ENCODE measurements around the gene KRTAP17-1. TPM values are rescaled to one million over a fixed set of nuclear protein-coding genes. Genes with fewer than 3 reads are reported as not detected.
A peak's percentile ranks its signal among the peaks of the same experiment; 100 is the strongest.

KRTAP17-1 gene
- total RNA-seq, 2 experiments from 2014 or later: not detected

DNA sequence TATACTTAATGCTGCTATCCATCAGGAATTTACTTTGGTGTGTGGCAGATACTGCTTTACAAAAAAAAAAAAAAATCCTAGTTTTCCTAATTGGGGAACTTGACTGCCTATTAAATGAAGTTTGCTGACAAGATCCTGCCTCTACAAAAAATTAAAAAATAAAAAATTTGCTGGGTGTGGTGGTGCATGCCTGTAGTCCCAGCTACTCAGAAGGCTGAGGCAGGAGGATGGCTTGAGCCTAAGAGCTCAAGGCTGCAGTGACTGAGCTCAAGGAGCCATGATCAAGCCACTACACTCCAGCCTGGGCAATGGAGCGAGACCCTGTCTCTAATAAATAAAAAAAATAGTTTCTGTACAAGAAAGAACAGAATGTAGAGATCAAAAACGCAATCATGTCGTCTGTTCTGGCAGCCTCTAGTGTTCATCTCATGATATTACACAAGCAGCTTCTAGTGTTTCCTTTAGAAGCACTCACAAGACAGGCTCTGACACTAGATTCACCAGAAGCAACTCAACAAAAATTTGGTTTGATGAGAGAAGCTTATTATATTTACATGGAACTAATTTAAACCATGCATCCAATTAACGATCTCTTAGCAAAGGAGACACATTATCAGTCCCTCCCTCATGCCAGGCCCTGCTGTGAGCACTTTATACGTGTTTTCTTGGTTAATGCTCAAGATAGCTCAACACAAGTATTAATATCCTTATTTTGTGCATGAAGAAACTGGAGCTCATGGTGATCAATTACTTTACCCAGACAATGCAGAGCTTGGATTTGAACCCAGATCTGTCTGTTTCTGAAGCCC, 6.8 kb upstream of the KRTAP17-1 start:
- no peak overlapping the region for H3K27ac Mint-ChIP-seq
- H3K4me3 Mint-ChIP-seq: no peak overlapping the region
- no peak for DNase-seq
- peaks cover 28% of the 10 kb centered on the region for H3K4me1 Mint-ChIP-seq
- H3K36me3 Mint-ChIP-seq (ENCODE audit: low read depth): peaks cover 3% of the 10 kb centered on the region
- ATAC-seq: peak; percentile 81
- CTCF ChIA-PET: interaction anchor here (0.7 to 3.3 kb wide), 20 partner anchors 9 to 511 kb away, joined by 3 to 24 read pairs (median 3); partner anchors contain the start of gene KRTAP16-1
- POLR2A ChIA-PET: interaction anchor here (1.1 kb wide), 1 partner anchor 14 kb away, joined by 5 read pairs; no protein-coding TSS in a partner anchor
- intact Hi-C loops (cut with DNase I, micrococcal nuclease): loop anchor here (1.0 to 5.0 kb wide), 6 partner anchors 345 to 520 kb away; no protein-coding TSS in a partner anchor
- H3K9me3 Mint-ChIP-seq (ENCODE audit: low read depth): peaks cover 13% of the 10 kb centered on the region
- no peaks in the 10 kb centered on the region for H3K27me3 Mint-ChIP-seq

DNA sequence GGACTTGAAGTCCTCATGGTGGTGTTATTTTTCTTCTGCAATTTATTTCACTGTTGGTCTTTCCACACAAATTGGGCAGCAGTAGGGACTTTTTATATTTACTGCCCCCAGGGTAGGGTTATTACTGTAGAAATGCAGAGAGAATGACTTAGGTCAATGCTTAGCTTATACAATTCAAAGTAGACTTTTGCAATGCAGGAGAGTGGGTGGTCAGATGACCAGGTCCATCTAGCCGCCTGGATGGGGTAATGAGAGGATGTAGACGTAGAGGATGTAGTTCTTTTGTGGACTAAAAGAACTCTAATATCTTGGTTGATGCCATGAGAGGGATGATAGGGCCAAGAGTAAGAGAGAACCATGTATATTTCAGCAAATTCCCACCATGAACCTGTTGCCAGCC, 2.7 kb upstream of the KRTAP17-1 start:
- intact Hi-C loops (cut with DNase I, micrococcal nuclease): no loop called here
- Mint-ChIP-seq H3K36me3 (ENCODE audit: low read depth) (peaks cover 3% of the 10 kb centered on the region), H3K4me1 (peaks cover 5% of the 10 kb centered on the region), H3K9me3 (ENCODE audit: low read depth) (peaks cover 13% of the 10 kb centered on the region), H3K27ac (no peak overlapping the region), H3K4me3 (no peak overlapping the region), H3K27me3 (no peaks in the 10 kb centered on the region)
- no peak for DNase-seq
- no peak for ATAC-seq
- POLR2A ChIA-PET: no interaction called here
- CTCF ChIA-PET: no interaction called here

DNA sequence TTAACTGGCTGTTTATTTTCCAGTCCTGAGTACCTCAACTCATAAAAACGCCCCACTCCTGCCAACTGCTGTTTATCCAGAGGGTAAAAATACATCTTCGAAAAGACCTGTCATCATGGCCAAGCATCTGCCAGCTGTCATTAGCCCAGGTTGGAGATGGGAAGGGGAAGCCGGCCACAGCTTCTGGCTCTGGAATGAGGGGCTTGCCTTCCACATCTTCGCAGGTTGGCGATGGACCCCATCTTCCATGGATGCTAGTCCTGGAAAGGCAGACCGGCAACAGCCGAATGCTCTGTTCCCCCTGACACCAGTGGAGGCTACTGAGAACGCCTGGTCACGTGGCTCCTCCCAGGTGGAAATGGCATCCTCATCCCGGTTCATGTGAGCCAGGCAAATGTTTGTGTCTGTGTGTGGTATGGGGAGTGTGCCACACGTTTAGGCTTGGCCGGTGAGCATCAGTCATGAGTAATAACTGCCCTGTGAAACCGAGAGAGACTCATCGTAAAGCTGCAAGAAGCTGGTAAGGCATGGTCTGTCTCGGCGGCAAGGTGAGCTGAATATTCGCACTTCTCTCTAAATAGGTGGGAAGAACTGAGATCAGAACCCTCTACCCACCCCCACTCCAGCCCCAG, 420 bp upstream of the KRTAP17-1 start:
- no peak overlapping the region for H3K27ac Mint-ChIP-seq
- CTCF ChIA-PET: no interaction called here
- intact Hi-C loops (cut with DNase I, micrococcal nuclease): no loop called here
- POLR2A ChIA-PET: no interaction called here
- H3K9me3 Mint-ChIP-seq (ENCODE audit: low read depth): peaks cover 13% of the 10 kb centered on the region
- H3K36me3 Mint-ChIP-seq (ENCODE audit: low read depth): peaks cover 3% of the 10 kb centered on the region
- DNase-seq (no peak), ATAC-seq (no peak)
- no peaks in the 10 kb centered on the region for H3K27me3 Mint-ChIP-seq
- H3K4me3 Mint-ChIP-seq: no peak overlapping the region
- peaks cover 8% of the 10 kb centered on the region for H3K4me1 Mint-ChIP-seq

DNA sequence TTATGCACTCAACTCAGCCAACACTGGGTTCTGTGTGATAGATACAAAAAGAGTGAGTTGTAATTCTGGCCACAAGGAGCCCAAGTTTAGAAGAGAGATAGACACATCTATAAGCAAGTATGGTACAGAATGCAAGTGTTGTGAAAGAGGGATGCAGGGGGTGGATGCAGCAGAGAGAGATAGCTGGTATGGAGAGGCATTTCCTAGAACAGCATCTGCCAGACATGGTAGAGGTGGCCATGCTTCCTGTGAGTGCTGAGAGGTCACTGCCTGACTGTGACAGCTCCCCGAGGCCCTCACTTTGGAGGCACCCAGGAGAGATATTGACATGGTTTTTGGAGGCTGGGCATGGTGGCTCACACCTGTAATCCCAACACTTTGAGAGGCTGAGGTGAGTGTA, 4.4 kb downstream of the KRTAP17-1 start:
- peak overlapping the region; percentile 23 for H3K27ac Mint-ChIP-seq
- no peaks in the 10 kb centered on the region for H3K27me3 Mint-ChIP-seq
- intact Hi-C loops (cut with DNase I, micrococcal nuclease): no loop called here
- peaks cover 52% of the 10 kb centered on the region for H3K4me1 Mint-ChIP-seq
- H3K36me3 Mint-ChIP-seq (ENCODE audit: low read depth): no peaks in the 10 kb centered on the region
- no peak overlapping the region for H3K4me3 Mint-ChIP-seq
- H3K9me3 Mint-ChIP-seq (ENCODE audit: low read depth): no peaks in the 10 kb centered on the region
- ChIA-PET POLR2A (no interaction called here), CTCF (interaction anchor here (0.7 kb wide), 1 partner anchor 62 kb away, joined by 3 read pairs; no protein-coding TSS in a partner anchor)
- ATAC-seq (no peak), DNase-seq (no peak)

DNA sequence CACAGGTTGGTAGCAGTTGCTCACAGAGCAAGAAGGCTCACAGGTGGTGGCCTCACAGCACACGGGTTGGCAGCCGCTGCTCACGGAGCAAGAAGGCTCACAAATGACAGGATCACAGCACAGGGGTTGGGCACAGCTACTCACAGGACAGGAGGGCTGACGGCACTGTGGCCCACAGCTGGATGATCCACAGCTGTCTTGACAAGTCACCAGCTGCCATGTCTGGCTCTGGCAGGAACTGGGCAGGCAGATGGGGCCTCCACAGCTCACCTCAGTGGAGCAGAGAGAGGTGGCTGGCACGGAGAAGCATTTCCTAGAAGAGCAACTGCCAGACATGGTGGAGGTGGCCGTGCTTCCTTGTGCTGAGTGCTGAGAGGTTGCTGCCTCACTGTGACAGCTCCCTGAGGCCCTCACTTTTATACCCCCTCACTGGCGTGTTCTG, 6.6 kb downstream of the KRTAP17-1 start, which contains the start of gene KRTAP16-1:
KRTAP16-1 (minus strand) TSS at position 392 of the 442 bp plus-strand sequence; CDS start at position 336, 56 bp downstream.
- ChIA-PET CTCF (interaction anchor here (0.5 to 2.9 kb wide), 6 partner anchors 13 to 380 kb away, joined by 3 to 24 read pairs (median 4); no protein-coding TSS in a partner anchor), POLR2A (interaction anchor here (1.0 kb wide), 1 partner anchor 14 kb away, joined by 5 read pairs; no protein-coding TSS in a partner anchor)
- peak; percentile 64 for DNase-seq
- Mint-ChIP-seq H3K27ac (peak within 1 kb of the TSS; percentile 83), H3K4me3 (peak within 1 kb of the TSS; percentile 47), H3K27me3 (no peaks in the 10 kb centered on the region), H3K36me3 (ENCODE audit: low read depth) (no peaks in the 10 kb centered on the region), H3K9me3 (ENCODE audit: low read depth) (no peaks in the 10 kb centered on the region), H3K4me1 (peaks cover 52% of the 10 kb centered on the region)
- intact Hi-C loops (cut with DNase I, micrococcal nuclease): no loop called here
- ATAC-seq: peak; percentile 71

DNA sequence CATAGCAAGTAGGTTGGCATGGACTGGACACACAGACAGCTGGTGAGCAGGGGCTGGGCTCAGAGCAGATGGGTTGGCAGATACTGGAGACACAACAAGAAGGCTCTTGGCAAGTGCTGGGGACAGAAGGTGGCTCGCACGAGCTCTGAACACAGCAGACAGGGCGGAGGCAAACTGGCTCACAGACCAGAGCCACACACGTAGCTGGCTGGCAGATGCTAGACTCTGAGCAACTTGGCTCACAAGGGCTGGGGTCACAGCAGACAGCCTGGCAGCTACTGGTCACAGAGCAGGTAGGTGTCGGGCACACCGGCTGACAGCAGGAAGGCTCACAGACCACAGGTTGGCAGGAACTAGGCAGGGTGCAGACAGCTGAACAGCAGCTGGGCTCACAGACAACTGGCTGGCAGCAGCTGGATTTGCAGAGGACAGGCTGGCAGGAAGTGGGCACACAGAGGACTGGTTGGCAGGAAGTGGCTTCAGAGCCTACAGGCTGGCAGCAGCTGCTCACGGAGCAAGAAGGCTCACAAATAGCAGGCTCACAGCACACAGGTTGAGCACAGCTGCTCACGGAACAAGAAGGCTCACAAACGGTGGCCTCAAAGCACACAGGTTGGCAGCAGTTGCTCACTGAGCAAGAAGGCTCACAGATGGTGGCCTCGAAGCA, 7.1 kb downstream of the KRTAP17-1 start:
- intact Hi-C loops (cut with DNase I, micrococcal nuclease): no loop called here
- H3K9me3 Mint-ChIP-seq (ENCODE audit: low read depth): no peaks in the 10 kb centered on the region
- ChIA-PET CTCF (interaction anchor here (0.7 to 2.9 kb wide), 5 partner anchors 14 to 192 kb away, joined by 3 to 24 read pairs (median 3); no protein-coding TSS in a partner anchor), POLR2A (interaction anchor here (1.0 kb wide), 1 partner anchor 14 kb away, joined by 5 read pairs; no protein-coding TSS in a partner anchor)
- no peaks in the 10 kb centered on the region for H3K27me3 Mint-ChIP-seq
- peak overlapping the region; percentile 47 for H3K4me3 Mint-ChIP-seq
- peak overlapping the region; percentile 83 for H3K27ac Mint-ChIP-seq
- H3K4me1 Mint-ChIP-seq: peaks cover 52% of the 10 kb centered on the region
- ATAC-seq (peak; percentile 80), DNase-seq (peak; percentile 76)
- H3K36me3 Mint-ChIP-seq (ENCODE audit: low read depth): no peaks in the 10 kb centered on the region

DNA sequence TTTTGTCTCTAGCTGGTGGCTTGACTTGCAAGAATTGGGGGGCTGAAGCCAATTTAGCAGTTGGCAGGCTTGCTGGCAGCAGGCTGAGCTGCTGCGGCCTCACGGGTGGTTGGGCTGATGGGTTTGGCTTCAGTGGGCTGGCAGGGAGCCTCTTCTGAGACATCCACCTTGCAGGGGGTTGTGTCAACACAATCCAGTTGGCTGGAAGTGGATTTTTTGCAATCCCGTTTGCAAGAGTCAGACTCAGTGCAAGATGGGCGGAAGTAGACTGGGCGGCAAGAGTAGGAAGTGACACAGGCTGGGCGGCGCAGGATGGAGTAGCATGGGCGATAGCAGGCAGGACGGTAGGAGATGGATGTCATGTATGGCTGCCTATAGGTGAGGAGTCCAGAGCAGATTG, 7.9 kb downstream of the KRTAP17-1 start:
- POLR2A ChIA-PET: no interaction called here
- DNase-seq (no peak), ATAC-seq (no peak)
- Mint-ChIP-seq H3K4me3 (no peak overlapping the region), H3K4me1 (peaks cover 52% of the 10 kb centered on the region), H3K9me3 (ENCODE audit: low read depth) (no peaks in the 10 kb centered on the region), H3K27ac (peak overlapping the region; percentile 83), H3K36me3 (ENCODE audit: low read depth) (no peaks in the 10 kb centered on the region), H3K27me3 (no peaks in the 10 kb centered on the region)
- intact Hi-C loops (cut with DNase I, micrococcal nuclease): no loop called here
- CTCF ChIA-PET: interaction anchor here (0.5 to 2.9 kb wide), 3 partner anchors 14 to 189 kb away, joined by 3 to 24 read pairs (median 3); no protein-coding TSS in a partner anchor

DNA sequence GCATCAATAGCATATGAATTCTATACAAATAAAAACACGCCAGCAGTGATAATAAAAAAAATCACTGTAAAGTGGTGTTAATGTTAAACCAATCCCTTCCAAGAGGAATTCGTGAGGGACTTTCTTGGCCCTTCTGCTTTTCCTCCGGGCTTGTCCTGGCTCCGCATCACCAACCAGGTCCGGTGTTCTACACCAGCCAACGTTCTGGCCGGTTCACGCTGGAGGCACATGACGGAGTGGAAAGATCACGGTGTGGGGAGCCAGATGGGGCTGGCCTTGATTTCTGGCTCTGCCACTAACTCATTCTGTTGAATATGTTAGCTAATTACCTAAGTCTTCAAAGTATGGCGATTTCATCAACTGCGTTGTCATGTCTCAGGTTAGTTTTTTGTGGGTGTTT, 11.4 kb downstream of the KRTAP17-1 start:
- H3K36me3 Mint-ChIP-seq (ENCODE audit: low read depth): no peaks in the 10 kb centered on the region
- no peak overlapping the region for H3K27ac Mint-ChIP-seq
- POLR2A ChIA-PET: no interaction called here
- ATAC-seq (no peak), DNase-seq (no peak)
- CTCF ChIA-PET: no interaction called here
- no peaks in the 10 kb centered on the region for H3K27me3 Mint-ChIP-seq
- intact Hi-C loops (cut with DNase I, micrococcal nuclease): no loop called here
- no peaks in the 10 kb centered on the region for H3K9me3 Mint-ChIP-seq (ENCODE audit: low read depth)
- no peak overlapping the region for H3K4me3 Mint-ChIP-seq
- peaks cover 33% of the 10 kb centered on the region for H3K4me1 Mint-ChIP-seq

DNA sequence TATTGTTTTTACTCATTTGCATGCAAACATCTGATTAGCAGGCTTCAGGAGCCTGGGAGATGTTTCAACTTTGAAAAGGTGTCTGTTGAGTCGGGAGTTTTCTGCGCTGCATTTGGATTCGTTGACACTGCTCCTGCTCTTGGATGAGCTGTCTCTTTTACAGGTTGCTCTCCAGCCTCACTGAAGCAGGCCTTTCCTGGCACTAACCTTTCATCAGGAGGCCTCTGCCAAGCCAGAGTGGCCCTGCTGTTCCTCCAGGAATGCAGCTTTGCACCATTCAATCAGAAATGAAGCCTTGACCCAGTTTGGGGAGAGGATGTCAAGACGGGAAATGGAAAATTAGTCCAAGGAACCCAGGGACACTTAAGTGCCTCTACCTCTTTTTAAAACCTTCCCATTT, 12.5 kb downstream of the KRTAP17-1 start:
- CTCF ChIA-PET: no interaction called here
- DNase-seq: no peak
- intact Hi-C loops (cut with DNase I, micrococcal nuclease): no loop called here
- Mint-ChIP-seq H3K27ac (no peak overlapping the region), H3K9me3 (ENCODE audit: low read depth) (no peaks in the 10 kb centered on the region), H3K4me3 (no peak overlapping the region), H3K4me1 (peaks cover 22% of the 10 kb centered on the region), H3K36me3 (ENCODE audit: low read depth) (no peaks in the 10 kb centered on the region), H3K27me3 (no peaks in the 10 kb centered on the region)
- POLR2A ChIA-PET: no interaction called here
- ATAC-seq: no peak

DNA sequence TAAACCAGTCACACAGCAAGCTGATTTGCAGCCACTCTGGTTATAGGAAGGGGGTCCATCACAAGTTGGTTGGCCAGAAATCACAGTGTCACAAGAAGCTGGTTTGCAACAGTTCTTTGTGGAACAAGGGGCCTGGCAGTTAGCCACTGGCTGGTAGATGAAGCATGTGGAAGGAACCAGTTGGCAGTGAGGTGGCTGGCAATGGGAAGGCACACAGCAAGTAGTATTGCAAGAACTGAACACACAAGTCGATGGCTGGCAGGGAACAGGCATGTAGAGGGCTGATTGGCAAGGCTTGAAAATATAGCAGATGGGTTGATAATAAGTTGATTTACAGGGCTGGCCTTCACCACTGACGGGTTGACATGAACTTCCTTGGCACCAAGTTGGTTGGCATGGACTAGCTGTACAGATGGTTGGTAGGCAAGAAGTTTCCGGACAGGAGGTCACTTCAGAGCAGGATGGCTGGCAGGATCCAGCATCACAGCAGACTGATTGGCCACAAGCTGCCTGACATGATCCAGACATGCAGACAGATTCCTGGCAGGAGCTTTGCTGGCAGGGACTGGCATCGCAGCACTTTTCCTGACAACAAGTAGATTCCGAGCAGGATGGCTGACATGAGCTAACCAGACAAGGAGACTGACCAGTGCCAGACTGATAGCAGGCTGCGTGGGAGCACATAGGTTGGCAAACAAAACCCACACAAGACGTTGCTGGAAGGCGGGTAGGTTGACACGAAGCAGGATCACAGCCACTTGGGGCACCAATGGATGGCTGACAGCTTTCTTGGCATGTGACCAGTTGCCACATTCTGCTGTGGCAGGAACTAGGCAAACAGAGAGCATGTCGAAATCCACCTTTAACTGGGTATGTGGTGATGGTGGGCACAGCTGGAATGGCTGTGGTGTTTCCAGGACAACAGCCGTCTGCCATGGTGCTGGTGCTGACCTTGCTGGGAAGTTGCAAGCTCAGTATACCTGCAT, 13.3 kb downstream of the KRTAP17-1 start, which contains the start of gene KRTAP29-1:
KRTAP29-1 (minus strand) TSS at position 936 of the 986 bp plus-strand sequence; CDS start at position 936, 0 bp downstream.
- DNase-seq (no peak), ATAC-seq (no peak)
- ChIA-PET POLR2A (no interaction called here), CTCF (interaction anchor here (0.6 kb wide), 1 partner anchor 11 kb away, joined by 3 read pairs; no protein-coding TSS in a partner anchor)
- no peaks in the 10 kb centered on the region for H3K9me3 Mint-ChIP-seq (ENCODE audit: low read depth)
- H3K27me3 Mint-ChIP-seq: no peaks in the 10 kb centered on the region
- no peaks in the 10 kb centered on the region for H3K36me3 Mint-ChIP-seq (ENCODE audit: low read depth)
- H3K4me1 Mint-ChIP-seq: peaks cover 14% of the 10 kb centered on the region
- no peak within 1 kb of the TSS for H3K27ac Mint-ChIP-seq
- H3K4me3 Mint-ChIP-seq: no peak within 1 kb of the TSS
- intact Hi-C loops (cut with DNase I, micrococcal nuclease): no loop called here

All from activated CD4-positive, alpha-beta T cell treated with anti-CD3 and anti-CD28 coated beads for 36 hours (primary cell).